Inflammatory macrophage treated with lipopolysaccharide for 1 hour (primary cell): ENCODE measurements around the gene KPNA1.
"Not testable (repeated sequence)": the region's sequence is repeated elsewhere in the genome, so short reads cannot be mapped to it uniquely, and the experiment has no call there.

Source experiments
- DNase-seq, 2 donors: peaks; one replicate each; pipeline ENCODE4 v3.0.0-alpha.2; 2020 to 2022

Gene KPNA1

GRCh38 chr3:122468896-122469533 lies 45.7 kb downstream of the KPNA1 start:
- no peak for DNase-seq

GRCh38 chr3:122466701-122467240 lies 48.0 kb downstream of the KPNA1 start:
- no peak for DNase-seq

- no peak for DNase-seq
Measured at GRCh38 chr3:122464659-122465058, 50.1 kb downstream of the KPNA1 start.

- DNase-seq: no peak
Measured at GRCh38 chr3:122462406-122462805, 52.3 kb downstream of the KPNA1 start.

GRCh38 chr3:122461806-122462205 lies 52.9 kb downstream of the KPNA1 start:
- DNase-seq: no peak

- peak in 1 of 2 donors; percentile 55 for DNase-seq
Measured at GRCh38 chr3:122458992-122459391, 55.7 kb downstream of the KPNA1 start.

GRCh38 chr3:122457706-122458105 lies 57.0 kb downstream of the KPNA1 start:
- DNase-seq: no peak

GRCh38 chr3:122456074-122456473 lies 58.7 kb downstream of the KPNA1 start:
- DNase-seq: no peak

GRCh38 chr3:122451371-122451770 lies 63.4 kb downstream of the KPNA1 start:
- DNase-seq: no peak

GRCh38 chr3:122448218-122448617 lies 66.5 kb downstream of the KPNA1 start:
- not testable (repeated sequence) for DNase-seq

- not testable (repeated sequence) for DNase-seq
Measured at GRCh38 chr3:122444491-122444887, 70.2 kb downstream of the KPNA1 start.

- not testable (repeated sequence) for DNase-seq
Measured at GRCh38 chr3:122443762-122444490, 70.8 kb downstream of the KPNA1 start.

- no peak for DNase-seq
Measured at GRCh38 chr3:122443090-122443489, 71.6 kb downstream of the KPNA1 start.

GRCh38 chr3:122435950-122436349 lies 78.8 kb downstream of the KPNA1 start:
- no peak for DNase-seq

- DNase-seq: no peak
Measured at GRCh38 chr3:122430371-122430770, 84.4 kb downstream of the KPNA1 start.

- no peak for DNase-seq
Measured at GRCh38 chr3:122427857-122428471, 86.8 kb downstream of the KPNA1 start.

GRCh38 chr3:122421836-122422235 lies 92.9 kb downstream of the KPNA1 start:
- DNase-seq: no peak

- peak; percentile 38 to 48 for DNase-seq
Measured at GRCh38 chr3:122421101-122421500, 93.6 kb downstream of the KPNA1 start.

GRCh38 chr3:122416966-122417365 lies 97.8 kb downstream of the KPNA1 start:
- no peak for DNase-seq

- DNase-seq: peak; percentile 96 to 100
Measured at GRCh38 chr3:122415762-122416654, 98.7 kb downstream of the KPNA1 start, which contains the start of gene WDR5B. TSS of gene WDR5B (minus strand) at chr3:122416062. CDS start at chr3:122415528, 534 bp downstream.

- DNase-seq: peak; percentile 32 to 40
Measured at GRCh38 chr3:122415104-122415744, 99.5 kb downstream of the KPNA1 start.

- no peak for DNase-seq
Measured at GRCh38 chr3:122414391-122414790, 100.3 kb downstream of the KPNA1 start.
